Muscle of leg (tissue), 11 donors: ENCODE results near the gene RGS3. TPM values are rescaled to one million over a fixed set of nuclear protein-coding genes. Genes with fewer than 3 reads are reported as not detected.
"Not testable (repeated sequence)": the region's sequence is repeated elsewhere in the genome, so short reads cannot be mapped to it uniquely, and the experiment has no call there.

Experiments used
- DNase-seq: peaks from one replicate; pipeline ENCODE4 v3.0.0; 2013
- H3K27ac ChIP-seq: one replicate; pipeline ENCODE4 v1.5.1; 2013; ENCODE audit warnings: mild to moderate bottlenecking, low read length, control low read depth
- H3K27me3 ChIP-seq: one replicate; pipeline ENCODE4 v1.6.1; 2013; ENCODE audit warnings: low read length; ENCODE audit not compliant: control insufficient read depth, insufficient read depth
- H3K36me3 ChIP-seq: one replicate; pipeline ENCODE4 v1.6.1; 2013; ENCODE audit warnings: low read length; ENCODE audit not compliant: control insufficient read depth, insufficient read depth
- H3K4me1 ChIP-seq: one replicate; pipeline ENCODE4 v1.6.1; 2013; ENCODE audit warnings: low read length; ENCODE audit not compliant: control insufficient read depth, insufficient read depth
- H3K4me3 ChIP-seq: one replicate; pipeline ENCODE4 v1.5.1; 2013; ENCODE audit warnings: low read length, control low read depth
- H3K9me3 ChIP-seq: replicated peaks from 2 replicates; pipeline ENCODE4 v1.6.1; 2013; ENCODE audit warnings: low read depth, low read length; ENCODE audit not compliant: control insufficient read depth
- WGBS: methylation state at CpG from one replicate; pipeline ENCODE4 v1.1.5; 2013; ENCODE audit warnings: missing lambda C conversion rate; ENCODE audit not compliant: insufficient coverage; 5-methylcytosine and 5-hydroxymethylcytosine counted together
- polyA plus RNA-seq, 8 donors: library from polyadenylated mRNA; unstranded; fragments of 120-200 nt; gene quantifications; one replicate each; pipeline versions ENCODE4 v1.2.1 to v1.2.3, GENCODE V29; 2013; ENCODE audit warnings: inconsistent platforms in 1 of 8, low replicate concordance in 1 of 8; ENCODE audit not compliant: insufficient read length in 8 of 8, insufficient read depth in 1 of 8
- total RNA-seq: library from RNA; stranded (reverse); fragments of 120-200 nt; gene quantifications from one replicate; pipeline ENCODE4 v1.2.4, GENCODE V29; 2013

Gene RGS3
- total and polyA plus RNA-seq, 9 donors, result 38.0 to 63.3 (median 49.1) TPM

- no peaks in the 10 kb centered on the region for H3K4me1 ChIP-seq
- DNase-seq, result no peak
- H3K36me3 ChIP-seq, result no peaks in the 10 kb centered on the region
- no peaks in the 10 kb centered on the region for H3K27me3 ChIP-seq
- H3K4me3 ChIP-seq, result no peak overlapping the region
- no peak overlapping the region for H3K27ac ChIP-seq
- no peaks in the 10 kb centered on the region for H3K9me3 ChIP-seq
- no CpG with 5 or more reads among the region's 4 CpGs for WGBS
Observed at GRCh38 chr9:113436728-113437515, 26.6 kb upstream of the RGS3 start.

GRCh38 chr9:113437716-113438115 lies 25.8 kb upstream of the RGS3 start:
- no CpG with 5 or more reads among the region's 1 CpG for WGBS
- H3K36me3 ChIP-seq, DNase-seq, H3K27ac ChIP-seq, H3K4me3 ChIP-seq, H3K9me3 ChIP-seq, H3K27me3 ChIP-seq, H3K4me1 ChIP-seq: not testable (repeated sequence)

- Histone ChIP-seq H3K27ac (no peak overlapping the region), H3K36me3 (no peaks in the 10 kb centered on the region), H3K9me3 (no peaks in the 10 kb centered on the region), H3K4me3 (no peak overlapping the region), H3K27me3 (no peaks in the 10 kb centered on the region), H3K4me1 (no peaks in the 10 kb centered on the region)
- no peak for DNase-seq
- no CpG with 5 or more reads among the region's 2 CpGs for WGBS
Observed at GRCh38 chr9:113444736-113445135, 18.8 kb upstream of the RGS3 start.

GRCh38 chr9:113446323-113446740 lies 17.2 kb upstream of the RGS3 start:
- H3K27ac ChIP-seq, result no peak overlapping the region
- no peak overlapping the region for H3K4me3 ChIP-seq
- 88% methylated on average over 2 of the region's 3 CpGs for WGBS
- no peaks in the 10 kb centered on the region for H3K27me3 ChIP-seq
- peak; percentile 66 for DNase-seq
- H3K9me3 ChIP-seq, result no peaks in the 10 kb centered on the region
- H3K4me1 ChIP-seq, result no peaks in the 10 kb centered on the region
- no peaks in the 10 kb centered on the region for H3K36me3 ChIP-seq

GRCh38 chr9:113449376-113449775 lies 14.2 kb upstream of the RGS3 start:
- H3K9me3 ChIP-seq, result no peaks in the 10 kb centered on the region
- H3K27ac ChIP-seq, result no peak overlapping the region
- H3K4me3 ChIP-seq, result no peak overlapping the region
- DNase-seq, result peak; percentile 46
- WGBS, result no CpG with 5 or more reads among the region's 2 CpGs
- no peaks in the 10 kb centered on the region for H3K36me3 ChIP-seq
- H3K4me1 ChIP-seq, result no peaks in the 10 kb centered on the region
- no peaks in the 10 kb centered on the region for H3K27me3 ChIP-seq

- DNase-seq, result no peak
- H3K27ac ChIP-seq, result no peak overlapping the region
Observed at GRCh38 chr9:113452113-113452605, 11.4 kb upstream of the RGS3 start.

GRCh38 chr9:113454914-113455761 lies 8.4 kb upstream of the RGS3 start:
- H3K27me3 ChIP-seq, result no peaks in the 10 kb centered on the region
- H3K4me1 ChIP-seq, result peaks cover 8% of the 10 kb centered on the region
- no peak overlapping the region for H3K4me3 ChIP-seq
- H3K27ac ChIP-seq, result no peak overlapping the region
- 32% methylated on average over 3 of the region's 5 CpGs for WGBS
- no peaks in the 10 kb centered on the region for H3K9me3 ChIP-seq
- peak; percentile 68 for DNase-seq
- no peaks in the 10 kb centered on the region for H3K36me3 ChIP-seq

More at GRCh38 chr9:113452113-113452605, 11.4 kb upstream of the RGS3 start:
- Histone ChIP-seq H3K36me3 (no peaks in the 10 kb centered on the region), H3K27me3 (no peaks in the 10 kb centered on the region), H3K9me3 (no peaks in the 10 kb centered on the region), H3K4me1 (peaks cover 8% of the 10 kb centered on the region), H3K4me3 (no peak overlapping the region)
- WGBS, result 80% methylated on average over 1 of the region's 4 CpGs

GRCh38 chr9:113456235-113456634 lies 7.3 kb upstream of the RGS3 start:
- Histone ChIP-seq H3K27me3 (no peaks in the 10 kb centered on the region), H3K27ac (no peak overlapping the region), H3K9me3 (no peaks in the 10 kb centered on the region), H3K4me3 (no peak overlapping the region), H3K36me3 (no peaks in the 10 kb centered on the region), H3K4me1 (peaks cover 8% of the 10 kb centered on the region)
- DNase-seq, result no peak
- WGBS, result no CpG with 5 or more reads among the region's 2 CpGs

- no peaks in the 10 kb centered on the region for H3K9me3 ChIP-seq
- DNase-seq, result no peak
- H3K4me3 ChIP-seq, result no peak overlapping the region
- peaks cover 13% of the 10 kb centered on the region for H3K27me3 ChIP-seq
- no peak overlapping the region for H3K27ac ChIP-seq
- 100% methylated on average over 1 of the region's 3 CpGs for WGBS
- peaks cover 31% of the 10 kb centered on the region for H3K4me1 ChIP-seq
- no peaks in the 10 kb centered on the region for H3K36me3 ChIP-seq
Observed at GRCh38 chr9:113461285-113461684, 2.2 kb upstream of the RGS3 start.

- H3K4me3 ChIP-seq, result no peak overlapping the region
- no peak overlapping the region for H3K27ac ChIP-seq
- H3K9me3 ChIP-seq, result no peaks in the 10 kb centered on the region
- no peaks in the 10 kb centered on the region for H3K36me3 ChIP-seq
- WGBS, result 100% methylated on average over 3 of the region's 4 CpGs
- peaks cover 13% of the 10 kb centered on the region for H3K27me3 ChIP-seq
- peaks cover 31% of the 10 kb centered on the region for H3K4me1 ChIP-seq
- DNase-seq, result no peak
Observed at GRCh38 chr9:113461943-113462342, 1.6 kb upstream of the RGS3 start.
